CD4-positive, alpha-beta T cell treated with Interleukin-17A for 1 hour (primary cell): ENCODE measurements around the gene SLC6A15.

Experiments used
- DNase-seq: peaks from one replicate; pipeline ENCODE4 v3.0.0-alpha.2; 2020

The SLC6A15 gene

DNA sequence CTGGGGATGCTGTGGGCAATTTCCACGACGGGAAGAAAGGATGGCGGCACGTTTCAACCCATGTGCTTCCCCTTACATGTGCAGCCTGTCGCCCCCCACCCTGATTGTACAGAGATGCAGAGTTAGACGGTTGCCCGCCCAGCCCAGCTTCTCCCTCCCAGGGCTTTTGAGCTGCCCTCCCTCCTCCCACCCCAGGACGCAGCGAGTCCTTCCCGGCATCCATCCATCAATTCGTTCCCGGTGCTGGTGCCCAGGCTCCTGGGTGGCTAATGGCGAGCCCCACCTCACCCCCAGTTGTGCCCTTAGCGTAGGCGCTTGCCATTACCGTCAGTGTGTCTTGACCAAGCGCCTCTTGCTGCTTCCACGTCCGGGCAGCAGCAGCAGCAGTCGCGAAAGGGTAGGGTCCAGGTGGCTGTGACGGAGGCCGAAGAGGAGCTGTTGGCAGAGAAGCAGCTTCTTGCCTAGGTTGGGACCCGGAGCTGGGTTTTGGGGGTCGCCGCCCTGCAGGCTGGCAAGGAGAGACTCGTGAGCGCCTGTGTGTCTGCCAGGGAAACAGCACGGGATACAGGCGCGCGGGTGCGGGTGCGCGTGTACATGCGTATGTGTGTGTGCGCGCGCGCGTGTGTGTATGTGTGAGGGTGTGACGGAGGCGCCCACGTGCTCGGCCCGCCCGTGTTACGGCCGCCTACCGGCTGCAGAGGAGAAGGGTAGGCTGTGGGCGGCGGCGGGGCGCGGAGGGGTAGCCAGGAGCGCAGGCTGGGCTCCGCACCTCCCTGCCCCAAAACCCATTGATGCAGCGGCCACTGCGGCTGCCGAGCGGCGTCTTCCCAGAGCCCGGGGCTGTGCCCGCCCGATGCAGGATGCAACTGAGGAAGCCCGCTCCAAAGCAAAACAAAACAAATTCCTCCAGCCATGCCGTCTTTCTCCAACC lies at the start of gene SLC6A15:
TSS of gene SLC6A15 (minus strand) at position 602 of the 931 bp plus-strand sequence. CDS start 20,679 bp downstream, outside the sequence.
- DNase-seq, result no peak

DNA sequence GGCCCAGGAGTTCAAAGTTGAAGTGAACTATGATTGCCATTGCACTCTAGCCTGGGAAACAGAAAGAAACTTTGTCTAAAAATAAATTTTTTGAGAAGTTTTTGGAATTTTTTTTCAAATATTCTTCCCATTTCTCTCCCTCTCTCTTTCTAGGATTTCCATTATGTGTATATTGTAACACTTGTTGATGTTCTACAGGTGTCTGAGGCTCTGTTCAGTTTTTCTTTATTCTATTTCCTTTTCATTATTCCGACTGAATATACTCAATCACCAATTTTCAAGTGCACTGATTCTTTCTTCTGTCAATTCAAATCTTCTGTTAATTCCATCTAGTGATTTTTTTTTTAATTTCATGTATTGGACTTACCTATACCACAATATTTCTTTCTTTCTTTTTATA lies 48.3 kb upstream of the SLC6A15 start:
- DNase-seq, result no peak

- DNase-seq, result no peak
Observed at GRCh38 chr12:84955298-84955697, 42.7 kb upstream of the SLC6A15 start.

GRCh38 chr12:84954415-84954814 lies 41.8 kb upstream of the SLC6A15 start:
- no peak for DNase-seq

DNA sequence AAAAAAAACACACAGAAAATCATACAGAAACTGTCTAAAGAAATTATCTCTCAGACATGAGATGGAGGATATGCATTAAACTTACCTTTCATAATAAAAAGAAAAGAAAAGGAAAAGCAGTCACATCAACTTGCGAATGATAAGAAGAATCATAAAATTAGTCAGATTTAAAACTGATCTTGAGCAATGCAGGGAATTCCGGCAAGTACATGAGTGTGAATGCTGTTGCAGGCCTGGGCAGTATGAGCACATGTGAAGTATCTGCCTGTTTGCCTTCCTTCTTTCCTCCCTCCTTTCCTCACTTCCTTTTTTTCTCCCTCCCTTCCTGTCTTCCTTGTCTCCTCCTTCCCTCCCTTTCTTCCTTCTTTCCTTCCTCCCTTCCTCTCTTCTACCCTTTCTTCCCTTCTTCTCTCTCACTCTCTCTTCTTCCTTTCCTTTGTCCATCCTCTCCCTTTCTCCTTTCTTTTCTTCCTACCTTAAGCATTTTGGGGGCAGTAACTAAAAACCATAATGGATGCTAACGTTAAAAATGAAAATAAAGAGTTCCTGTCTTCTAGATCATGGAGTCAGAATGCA lies 38.5 kb upstream of the SLC6A15 start:
- no peak for DNase-seq

DNA sequence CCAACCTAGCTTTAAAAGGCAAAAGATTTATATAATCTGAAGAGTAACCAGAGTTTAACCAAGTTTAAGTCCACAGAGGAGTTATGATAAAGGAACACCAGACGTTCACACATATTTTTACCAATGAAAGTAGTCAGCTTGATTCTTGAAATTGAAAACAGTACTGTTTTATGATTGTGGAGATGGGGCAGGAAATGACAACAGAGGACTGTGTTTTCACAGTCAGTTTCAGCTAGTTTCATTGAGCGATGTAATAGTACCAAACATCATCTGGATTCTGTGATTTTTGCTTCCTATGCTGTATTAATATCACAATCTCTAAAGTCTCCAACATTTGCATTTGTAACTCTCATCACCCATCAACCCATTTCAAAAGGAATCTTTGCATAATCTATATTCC lies 34.2 kb upstream of the SLC6A15 start:
- DNase-seq, result no peak

- no peak for DNase-seq
Observed at GRCh38 chr12:84937415-84937814, 24.8 kb upstream of the SLC6A15 start.

DNA sequence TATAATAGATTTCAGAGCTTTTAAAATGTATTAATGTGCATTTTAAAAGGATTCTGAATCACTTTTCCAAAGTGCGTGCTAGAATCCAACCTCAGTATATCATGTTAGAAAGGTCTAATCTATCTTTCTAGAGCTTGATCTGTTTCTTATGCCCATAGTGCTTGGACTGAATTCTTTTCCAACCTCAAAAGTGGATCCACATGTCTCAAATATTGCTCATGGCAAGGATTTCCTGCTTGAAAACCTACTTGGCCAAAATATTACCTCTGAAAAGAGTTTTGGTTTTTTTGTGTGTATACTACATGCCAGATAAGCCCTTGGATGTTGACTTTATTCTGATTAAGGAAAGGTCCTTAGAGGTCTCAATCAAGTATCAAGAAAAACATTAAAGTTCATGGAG lies 16.9 kb upstream of the SLC6A15 start:
- DNase-seq, result no peak

DNA sequence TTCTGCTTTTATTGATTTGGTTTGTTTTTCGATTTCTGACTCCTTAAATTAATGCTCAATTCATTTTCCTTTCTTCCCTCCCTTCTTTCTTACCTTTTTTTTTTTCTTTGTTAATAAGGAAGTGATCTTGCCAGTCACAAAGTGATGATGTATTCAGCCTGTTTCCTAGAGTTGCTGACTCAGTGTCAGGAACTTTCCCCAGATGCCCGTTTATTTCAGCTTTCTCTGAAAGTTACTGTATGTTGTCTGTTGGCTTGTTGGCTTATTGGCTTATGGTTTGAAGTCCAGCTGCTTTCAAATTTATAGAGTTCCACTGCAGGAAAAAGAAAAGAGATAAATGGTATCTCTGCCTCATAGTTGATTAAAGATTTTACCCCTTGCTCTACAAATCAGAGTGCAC lies 12.4 kb upstream of the SLC6A15 start:
- no peak for DNase-seq

DNA sequence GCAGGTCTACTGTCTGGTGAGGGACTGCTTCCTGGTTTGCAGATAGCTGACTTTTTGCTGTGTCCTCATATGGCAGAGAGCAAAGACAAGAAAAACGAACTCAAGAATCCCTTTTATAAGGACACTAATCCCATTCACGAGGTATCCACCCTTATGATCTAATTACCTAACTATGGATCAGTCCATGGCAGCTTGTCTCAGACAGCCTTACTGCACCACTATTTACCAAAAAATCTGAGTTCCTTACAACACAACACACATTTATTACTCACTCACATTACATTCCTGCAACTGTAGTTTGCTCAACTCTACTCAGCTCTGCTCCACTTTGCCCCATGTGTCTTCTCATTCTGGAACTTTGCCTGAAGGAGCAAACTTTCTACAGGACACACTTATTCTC lies 10.1 kb upstream of the SLC6A15 start:
- DNase-seq, result no peak

- DNase-seq, result no peak
Observed at GRCh38 chr12:84920331-84920730, 7.7 kb upstream of the SLC6A15 start.

DNA sequence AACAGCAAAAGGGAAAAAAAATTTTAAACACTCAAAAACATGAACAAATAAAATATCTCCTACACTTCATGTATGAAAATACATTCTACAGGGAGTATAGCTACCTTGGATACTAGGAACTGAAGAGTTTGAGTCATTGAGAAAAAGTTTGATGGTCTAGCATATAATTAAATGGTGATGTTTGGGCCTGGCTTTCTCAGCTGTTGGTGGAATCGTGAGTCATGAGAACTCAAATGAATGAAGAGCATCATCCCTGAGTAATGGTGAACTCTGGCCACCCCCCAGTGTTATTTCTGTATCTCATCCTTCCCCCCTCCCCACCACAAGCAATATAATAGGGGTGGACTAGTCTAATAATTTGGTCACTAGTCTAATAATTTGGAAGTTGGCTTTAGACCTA lies 6.7 kb upstream of the SLC6A15 start:
- no peak for DNase-seq

DNA sequence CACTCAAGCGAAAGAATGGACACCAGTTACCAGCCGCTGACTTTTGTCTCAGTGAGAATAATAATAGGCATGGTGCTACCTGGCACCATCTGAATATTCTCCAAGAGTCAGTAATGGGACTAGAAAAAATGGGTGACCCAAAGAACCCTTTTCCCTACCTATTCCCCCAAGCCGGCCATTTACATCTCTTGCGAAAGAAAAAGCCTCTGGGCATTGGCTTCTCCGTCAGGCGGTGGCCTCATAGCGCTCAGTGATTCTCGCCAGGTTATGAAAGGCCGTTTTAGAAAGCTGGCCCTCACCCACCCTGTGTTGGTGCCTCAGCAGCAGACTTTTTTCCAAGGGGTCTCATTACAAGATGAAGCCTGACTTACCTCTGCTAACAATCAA lies 523 bp upstream of the SLC6A15 start:
- no peak for DNase-seq

DNA sequence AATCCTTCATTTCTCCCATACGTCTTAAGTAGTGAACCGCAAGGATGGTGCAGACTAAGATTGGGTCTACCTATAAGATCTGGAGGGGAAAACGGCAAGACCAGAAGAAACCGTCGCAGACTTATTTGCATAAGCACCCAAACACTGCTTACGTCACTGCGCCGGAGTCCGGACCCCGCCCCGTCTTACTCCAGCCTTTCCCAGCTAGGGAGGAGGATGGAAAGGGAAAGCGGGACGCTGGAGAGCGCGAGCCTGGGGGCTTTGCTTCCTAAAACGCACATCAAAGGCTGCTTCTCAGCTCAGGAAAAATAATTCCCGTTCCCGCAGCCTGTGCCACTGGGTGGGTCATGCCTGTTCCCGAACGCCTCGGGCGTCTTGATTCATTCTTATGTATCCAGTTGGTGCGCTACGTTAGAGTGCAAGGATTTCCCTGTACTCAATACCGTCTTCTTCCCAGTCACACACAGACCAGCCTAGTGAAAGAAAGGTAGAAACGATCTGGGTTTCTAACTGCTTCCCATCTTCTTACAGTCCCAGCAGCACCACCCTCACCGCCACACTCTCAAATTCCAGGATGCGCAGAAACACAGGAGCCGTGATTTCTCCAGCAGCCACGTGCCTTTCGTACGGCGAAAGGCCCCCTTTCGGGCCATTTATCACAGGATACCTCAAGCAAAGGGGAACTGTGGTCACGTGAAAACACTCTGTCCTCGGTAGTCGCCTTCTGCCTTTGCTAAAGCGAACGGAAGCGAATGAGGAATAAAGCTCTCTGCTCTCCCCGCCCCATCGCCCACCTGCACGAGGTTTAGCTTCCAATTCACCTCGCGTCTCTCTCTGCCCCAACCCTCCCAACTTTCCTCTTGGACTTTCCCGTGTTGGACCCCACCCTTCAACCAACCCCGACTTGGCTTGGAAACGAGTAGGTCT lies 1.1 kb downstream of the SLC6A15 start:
- no peak for DNase-seq

DNA sequence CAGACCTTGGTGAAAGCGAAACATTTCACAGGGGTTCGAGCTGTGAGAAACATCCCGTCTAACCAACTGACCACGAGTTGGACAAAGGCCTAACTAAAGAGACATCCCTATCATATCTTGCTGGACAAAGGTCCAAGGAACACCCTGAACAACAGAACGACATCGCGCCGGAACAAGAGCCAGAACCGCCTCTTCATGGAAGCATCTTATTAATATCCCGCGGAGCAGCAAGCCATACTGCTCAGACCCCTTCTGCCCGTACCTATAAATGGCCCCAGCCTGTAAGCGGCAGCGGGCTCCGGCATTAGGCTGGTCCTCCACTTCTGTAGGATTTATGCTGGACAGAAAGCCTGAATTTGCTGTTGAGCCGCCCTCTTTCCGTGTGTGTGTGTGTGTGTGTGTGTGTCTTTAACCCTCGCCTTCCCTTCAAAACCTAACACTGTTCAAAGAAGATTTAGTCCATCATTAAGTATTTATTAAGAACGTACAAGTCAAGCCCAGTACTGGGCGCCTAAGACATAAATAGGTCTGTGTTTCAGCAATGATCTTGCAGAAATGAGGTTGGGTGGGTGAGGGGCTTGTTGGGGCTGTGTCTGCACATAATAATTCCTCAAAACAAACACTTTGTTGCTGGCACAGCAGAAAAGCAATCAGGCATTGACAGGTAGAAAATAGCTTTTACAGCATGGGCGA lies 1.9 kb downstream of the SLC6A15 start:
- DNase-seq, result no peak

GRCh38 chr12:84904051-84904450 lies 8.5 kb downstream of the SLC6A15 start:
- DNase-seq, result no peak

DNA sequence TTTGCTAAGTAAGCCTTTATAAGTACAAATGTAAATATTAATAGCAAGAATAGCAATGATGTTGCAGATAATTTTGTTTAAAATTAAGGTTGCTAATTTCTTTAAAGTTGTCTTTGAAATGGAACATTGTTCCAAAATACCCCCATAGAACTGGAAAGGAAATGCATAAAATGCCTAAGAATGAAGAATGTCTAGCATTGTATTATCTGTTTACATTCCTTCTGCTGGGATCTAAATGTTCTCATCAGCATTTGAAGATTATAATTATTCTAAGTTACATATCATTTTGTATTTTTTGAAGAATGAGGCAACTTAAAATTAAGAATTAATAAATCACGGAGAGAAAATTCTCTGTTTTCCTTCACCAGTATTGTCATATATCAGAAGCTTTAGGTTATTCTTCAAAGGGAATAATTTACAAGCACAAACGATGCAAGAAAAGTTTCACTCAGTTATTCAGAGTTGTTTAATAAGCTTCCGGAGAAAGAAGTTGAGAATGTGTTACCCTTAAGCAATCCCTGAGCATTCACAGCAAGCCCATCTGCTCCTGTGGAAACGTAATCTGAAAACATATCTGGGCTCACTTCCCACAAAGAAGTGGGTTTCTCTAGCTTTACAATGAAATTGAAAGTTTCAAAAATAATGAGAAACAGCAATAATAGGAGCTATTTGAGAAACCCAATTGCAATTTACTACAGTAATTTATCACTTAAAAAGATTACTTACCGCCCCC lies 21.3 kb downstream of the SLC6A15 start:
- no peak for DNase-seq

GRCh38 chr12:84889818-84890217 lies 22.8 kb downstream of the SLC6A15 start:
- DNase-seq, result no peak

DNA sequence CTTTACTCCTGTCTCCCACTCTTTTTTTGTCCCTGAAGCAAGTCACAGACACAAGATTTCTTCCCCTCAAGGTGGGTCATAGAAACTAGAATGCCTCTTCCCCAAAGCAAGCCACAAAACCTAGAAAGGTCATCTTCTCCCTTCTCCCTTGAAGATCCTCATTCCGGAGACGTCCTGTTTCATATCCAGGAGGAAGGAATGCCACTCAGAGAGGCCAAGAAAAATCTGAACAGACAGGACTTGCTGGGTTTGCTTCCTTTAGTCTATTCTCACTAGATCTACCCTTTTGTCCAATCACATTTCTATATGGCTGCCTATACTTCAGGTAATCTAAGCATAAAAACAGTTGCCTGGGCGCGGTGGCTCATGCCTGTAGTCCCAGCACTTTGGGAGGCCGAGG lies 23.7 kb downstream of the SLC6A15 start:
- no peak for DNase-seq

- DNase-seq, result no peak
Observed at GRCh38 chr12:84877340-84877739, 35.3 kb downstream of the SLC6A15 start.

DNA sequence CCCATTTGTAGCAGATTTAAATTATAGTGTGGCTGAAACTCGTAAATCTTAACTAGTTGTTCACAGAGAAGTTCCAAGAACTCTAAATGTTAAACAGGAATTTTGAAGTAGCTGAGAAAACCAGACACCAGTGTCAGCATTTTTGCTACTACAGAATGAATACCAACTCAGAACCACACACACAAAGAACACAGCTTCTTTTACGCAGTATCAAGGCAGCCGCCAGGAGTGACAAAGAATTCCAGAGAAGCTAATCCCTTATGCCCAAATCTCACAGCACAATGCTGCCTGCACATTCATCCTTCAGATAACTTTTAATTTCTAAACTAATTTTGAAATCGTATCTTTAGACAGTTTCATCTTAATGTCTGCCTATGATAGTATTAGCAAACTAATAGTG lies 37.4 kb downstream of the SLC6A15 start:
- DNase-seq, result no peak

DNA sequence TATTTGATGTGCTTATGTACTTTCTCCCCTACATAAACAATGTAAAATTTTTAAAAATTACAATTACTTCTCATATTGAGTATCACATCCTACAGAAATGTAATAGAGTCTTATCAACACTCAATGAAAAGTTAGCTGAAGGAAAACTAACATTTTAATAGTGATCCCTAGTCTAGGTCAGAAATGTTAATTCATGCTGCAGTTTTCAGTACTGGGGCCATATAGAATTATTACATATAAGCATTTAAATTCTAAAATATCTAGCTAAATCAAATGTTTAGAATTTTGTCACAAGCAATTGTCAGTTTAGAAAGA lies 37.8 kb downstream of the SLC6A15 start:
- DNase-seq, result no peak
